Epithelial cell of esophagus (primary cell): ENCODE measurements around the gene MRPL36.

Experiments
- DNase-seq: peaks from one replicate; pipeline ENCODE4 v3.0.0; 2010; ENCODE audit warnings: low read depth
- H3K4me3 ChIP-seq: 2 replicates; pipeline ENCODE4 v1.5.1; 2011; ENCODE audit warnings: mild to moderate bottlenecking, low read length, control low read depth
- TF ChIP-seq, protein P1 (sequence below): IDR thresholded peaks from 2 replicates; pipeline ENCODE4 v1.5.1; 2011; ENCODE audit warnings: low read depth, mild to moderate bottlenecking, low read length, control low read depth, inconsistent platforms; ENCODE audit not compliant: insufficient read depth; ENCODE audit errors: missing control alignments

MRPL36 gene

GRCh38 chr5:1765141-1765879, 34.3 kb downstream of the MRPL36 start:
- no peak for DNase-seq

DNA sequence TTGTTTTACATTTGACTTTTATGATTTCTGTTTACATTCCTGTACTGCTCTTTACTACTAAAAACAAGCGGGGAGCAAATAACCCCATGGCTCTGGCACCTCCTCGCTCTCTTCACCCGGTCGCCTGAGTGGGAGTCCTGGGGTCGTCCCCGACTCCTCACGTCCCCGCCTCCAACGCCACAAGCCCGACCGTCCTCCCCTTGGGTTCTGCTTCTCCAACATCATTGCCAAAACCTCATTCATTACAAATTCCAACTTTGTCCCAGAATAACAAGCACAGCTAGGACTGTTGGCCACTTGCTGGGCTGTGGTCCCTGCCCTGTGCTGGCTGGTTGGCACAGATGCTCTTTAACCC, 35.1 kb downstream of the MRPL36 start:
- TF ChIP-seq, protein P1, sequence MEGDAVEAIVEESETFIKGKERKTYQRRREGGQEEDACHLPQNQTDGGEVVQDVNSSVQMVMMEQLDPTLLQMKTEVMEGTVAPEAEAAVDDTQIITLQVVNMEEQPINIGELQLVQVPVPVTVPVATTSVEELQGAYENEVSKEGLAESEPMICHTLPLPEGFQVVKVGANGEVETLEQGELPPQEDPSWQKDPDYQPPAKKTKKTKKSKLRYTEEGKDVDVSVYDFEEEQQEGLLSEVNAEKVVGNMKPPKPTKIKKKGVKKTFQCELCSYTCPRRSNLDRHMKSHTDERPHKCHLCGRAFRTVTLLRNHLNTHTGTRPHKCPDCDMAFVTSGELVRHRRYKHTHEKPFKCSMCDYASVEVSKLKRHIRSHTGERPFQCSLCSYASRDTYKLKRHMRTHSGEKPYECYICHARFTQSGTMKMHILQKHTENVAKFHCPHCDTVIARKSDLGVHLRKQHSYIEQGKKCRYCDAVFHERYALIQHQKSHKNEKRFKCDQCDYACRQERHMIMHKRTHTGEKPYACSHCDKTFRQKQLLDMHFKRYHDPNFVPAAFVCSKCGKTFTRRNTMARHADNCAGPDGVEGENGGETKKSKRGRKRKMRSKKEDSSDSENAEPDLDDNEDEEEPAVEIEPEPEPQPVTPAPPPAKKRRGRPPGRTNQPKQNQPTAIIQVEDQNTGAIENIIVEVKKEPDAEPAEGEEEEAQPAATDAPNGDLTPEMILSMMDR: no peak
- no peak for DNase-seq
- H3K4me3 ChIP-seq: no peak overlapping the region

More at GRCh38 chr5:1765141-1765879, 34.3 kb downstream of the MRPL36 start:
- TF ChIP-seq, protein P1: no peak
- no peak overlapping the region for H3K4me3 ChIP-seq

GRCh38 chr5:1763960-1764605, 35.6 kb downstream of the MRPL36 start:
- TF ChIP-seq, protein P1: no peak
- no peak overlapping the region for H3K4me3 ChIP-seq
- DNase-seq: no peak

GRCh38 chr5:1763548-1763911, 36.1 kb downstream of the MRPL36 start:
- peak; percentile 12 for DNase-seq
- H3K4me3 ChIP-seq: no peak overlapping the region
- TF ChIP-seq, protein P1: peak; percentile 42

- DNase-seq: no peak
- no peak overlapping the region for H3K4me3 ChIP-seq
- TF ChIP-seq, protein P1: no peak
Observed at GRCh38 chr5:1762883-1763547, 36.6 kb downstream of the MRPL36 start.

DNA sequence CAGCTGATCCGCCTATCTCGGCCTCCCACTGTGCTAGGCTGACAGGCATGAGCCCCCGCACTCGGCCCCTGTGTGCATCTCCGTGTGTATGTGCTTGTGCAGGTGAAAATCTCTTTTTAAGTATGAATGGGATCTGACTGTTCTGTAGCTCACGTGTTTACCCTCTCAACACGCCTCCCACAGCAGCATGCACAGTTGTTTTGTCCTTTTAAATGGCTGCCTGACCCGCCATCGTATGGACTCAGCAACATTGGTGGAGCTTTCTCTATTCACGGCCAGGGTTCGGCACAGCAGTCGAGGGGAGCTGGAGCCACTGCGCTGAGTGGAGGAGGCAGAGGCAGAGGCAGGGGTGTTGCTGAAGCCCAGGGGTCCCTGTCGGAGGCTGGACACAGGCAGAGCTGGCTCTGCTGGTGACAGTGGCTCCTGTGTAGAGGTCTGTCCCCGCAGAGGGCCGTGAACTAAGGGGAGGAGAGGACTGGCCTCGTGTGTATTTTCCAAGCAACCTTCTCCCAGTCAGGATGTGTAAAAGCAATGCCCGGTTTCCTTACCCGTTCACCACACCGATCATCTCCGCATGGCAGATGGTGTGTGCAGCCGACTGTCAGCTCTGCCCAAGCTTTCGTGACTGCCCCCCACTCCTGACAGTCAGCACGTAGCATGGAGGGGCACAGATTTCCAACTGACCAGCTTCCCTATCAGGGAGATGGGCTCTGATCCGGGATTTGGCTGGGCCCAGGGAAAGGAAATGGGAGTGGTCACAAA, 37.3 kb downstream of the MRPL36 start:
- TF ChIP-seq, protein P1: no peak
- no peak for DNase-seq
- no peak overlapping the region for H3K4me3 ChIP-seq
